Small intestine (tissue), 7 donors: Measurements from ENCODE around the gene TNFRSF18. TPM values are rescaled to one million over a fixed set of nuclear protein-coding genes. Genes with fewer than 3 reads are reported as not detected.

ENCODE experiments used
- DNase-seq, 2 donors: peaks; one replicate each; pipeline versions ENCODE4 v3.0.0 to v3.0.0-alpha.2; 2013
- FAIRE-seq: peaks from 2 replicates; lab custom pipeline; 2012; peaks lifted over from hg19 to GRCh38; lab: Jason Lieb, UNC
- H3K27ac ChIP-seq, 3 donors: one replicate each; pipeline ENCODE4 v1.5.1; 2013; ENCODE audit warnings: low read length in 2 of 3, mild to moderate bottlenecking in 2 of 3, control low read depth in 1 of 3, inconsistent platforms in 1 of 3, low read depth in 1 of 3, moderate library complexity in 1 of 3
- H3K27me3 ChIP-seq, 3 donors: one replicate each; pipeline ENCODE4 v1.6.1; 2013; ENCODE audit warnings: low read length in 3 of 3, inconsistent platforms in 1 of 3; ENCODE audit not compliant: control insufficient read depth in 3 of 3, insufficient read depth in 3 of 3
- H3K36me3 ChIP-seq, 3 donors: one replicate each; pipeline ENCODE4 v1.6.1; 2013; ENCODE audit warnings: low read length in 3 of 3, inconsistent platforms in 1 of 3, low read depth in 1 of 3, mild to moderate bottlenecking in 1 of 3, moderate library complexity in 1 of 3; ENCODE audit not compliant: control insufficient read depth in 3 of 3, insufficient read depth in 2 of 3
- H3K4me1 ChIP-seq, 3 donors: one replicate each; pipeline ENCODE4 v1.6.1; 2013; ENCODE audit warnings: low read length in 2 of 3, inconsistent platforms in 1 of 3, low read depth in 1 of 3, mild to moderate bottlenecking in 1 of 3, moderate library complexity in 1 of 3; ENCODE audit not compliant: control insufficient read depth in 3 of 3, insufficient read depth in 2 of 3
- H3K4me3 ChIP-seq, 3 donors: one replicate each; pipeline ENCODE4 v1.5.1; 2013; ENCODE audit warnings: low read length in 3 of 3, control low read depth in 1 of 3, inconsistent platforms in 1 of 3, low read depth in 1 of 3, mild to moderate bottlenecking in 1 of 3, moderate library complexity in 1 of 3
- H3K9me3 ChIP-seq, 2 donors: one replicate each; pipeline ENCODE4 v1.6.1; 2013; ENCODE audit warnings: low read depth in 1 of 2, low read length in 1 of 2; ENCODE audit not compliant: control insufficient read depth in 2 of 2, insufficient read depth in 1 of 2
- WGBS, 3 donors: extraction: QIAGEN DNeasy Blood & Tissue Kit; methylation state at CpG; one replicate each; pipeline ENCODE4 v1.1.7; 2013; 5-methylcytosine and 5-hydroxymethylcytosine counted together
- polyA plus RNA-seq, 4 donors: library from polyadenylated mRNA; stranded (reverse) in 3 of 4; unstranded in 1 of 4; fragments of 200-250 nt in 3 of 4; fragments of 120-200 nt in 1 of 4; gene quantifications; one replicate each; pipeline versions ENCODE4 v1.2.1 to v1.2.3, GENCODE V29; 2013
- donor health status: healthy with polysubstance abuse.
- donor health status: control.
- donor health status: control.
- donor health status: Bipolar disorder and iron deficiency.
- donor health status: healthy.

Gene TNFRSF18
- polyA plus RNA-seq, 4 donors, result 0.47 to 5.9 (median 1.8) TPM; not detected in 1

- Histone ChIP-seq H3K9me3 (no peaks in the 10 kb centered on the region), H3K27ac (peak within 1 kb of the TSS in 1 of 3 donors; percentile 49), H3K4me1 (no peaks in the 10 kb centered on the region), H3K4me3 (no peak within 1 kb of the TSS), H3K36me3 (peaks cover 6 to 33% (median 8%) of the 10 kb centered on the region in 3 donors), H3K27me3 (peaks cover 0 to 5% (median 0%) of the 10 kb centered on the region in 3 donors)
- FAIRE-seq, result no peak
- no peak for DNase-seq
- WGBS, 3 donors, result 34 to 46% (median 34%) methylated on average over 51 to 56 of the region's 56 CpGs
Observed at GRCh38 chr1:1213345-1214265, 7.2 kb upstream of the TNFRSF18 start, which contains the start of gene TNFRSF4. Gene TNFRSF4 (minus strand): TSS chr1:1214153. CDS start chr1:1214127, 26 bp downstream.

DNA sequence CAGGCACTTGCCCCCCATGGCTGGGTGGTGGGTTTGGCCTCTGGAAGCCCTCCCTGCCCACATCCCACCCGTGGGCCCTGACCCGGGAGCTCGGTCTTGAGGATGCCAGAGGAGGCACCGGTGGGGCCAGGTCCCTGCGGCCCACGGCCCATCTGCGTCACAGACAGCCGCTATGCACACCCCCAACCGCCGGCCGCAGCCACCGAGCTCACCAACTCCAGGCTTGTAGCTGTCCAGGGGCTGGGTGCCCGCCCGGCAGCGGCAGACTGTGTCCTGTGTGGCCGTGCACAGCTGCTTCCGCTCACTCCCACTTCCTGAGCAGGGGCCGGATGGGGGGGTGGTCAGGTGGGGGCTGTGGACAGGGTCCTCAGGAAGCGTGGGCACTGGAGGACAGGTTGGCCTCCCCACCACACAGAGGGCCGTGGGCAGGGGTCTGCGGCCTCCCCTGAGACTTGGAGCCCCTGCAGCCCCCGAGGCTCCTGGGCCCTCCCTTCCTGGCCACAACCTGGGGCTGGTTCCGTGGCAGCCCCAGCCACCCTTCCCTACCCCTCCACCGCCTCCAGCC lies 6.5 kb upstream of the TNFRSF18 start:
- H3K4me1 ChIP-seq, result no peaks in the 10 kb centered on the region
- no peak for FAIRE-seq
- DNase-seq, result no peak
- H3K36me3 ChIP-seq, result peaks cover 3 to 26% (median 6%) of the 10 kb centered on the region in 3 donors
- peaks cover 0 to 5% (median 4%) of the 10 kb centered on the region in 3 donors for H3K27me3 ChIP-seq
- 49 to 54% (median 50%) methylated on average over 17 to 24 of the region's 24 CpGs for WGBS, 3 donors
- H3K9me3 ChIP-seq, result no peaks in the 10 kb centered on the region
- H3K27ac ChIP-seq, result peak overlapping the region in 1 of 3 donors; percentile 53
- no peak overlapping the region for H3K4me3 ChIP-seq

DNA sequence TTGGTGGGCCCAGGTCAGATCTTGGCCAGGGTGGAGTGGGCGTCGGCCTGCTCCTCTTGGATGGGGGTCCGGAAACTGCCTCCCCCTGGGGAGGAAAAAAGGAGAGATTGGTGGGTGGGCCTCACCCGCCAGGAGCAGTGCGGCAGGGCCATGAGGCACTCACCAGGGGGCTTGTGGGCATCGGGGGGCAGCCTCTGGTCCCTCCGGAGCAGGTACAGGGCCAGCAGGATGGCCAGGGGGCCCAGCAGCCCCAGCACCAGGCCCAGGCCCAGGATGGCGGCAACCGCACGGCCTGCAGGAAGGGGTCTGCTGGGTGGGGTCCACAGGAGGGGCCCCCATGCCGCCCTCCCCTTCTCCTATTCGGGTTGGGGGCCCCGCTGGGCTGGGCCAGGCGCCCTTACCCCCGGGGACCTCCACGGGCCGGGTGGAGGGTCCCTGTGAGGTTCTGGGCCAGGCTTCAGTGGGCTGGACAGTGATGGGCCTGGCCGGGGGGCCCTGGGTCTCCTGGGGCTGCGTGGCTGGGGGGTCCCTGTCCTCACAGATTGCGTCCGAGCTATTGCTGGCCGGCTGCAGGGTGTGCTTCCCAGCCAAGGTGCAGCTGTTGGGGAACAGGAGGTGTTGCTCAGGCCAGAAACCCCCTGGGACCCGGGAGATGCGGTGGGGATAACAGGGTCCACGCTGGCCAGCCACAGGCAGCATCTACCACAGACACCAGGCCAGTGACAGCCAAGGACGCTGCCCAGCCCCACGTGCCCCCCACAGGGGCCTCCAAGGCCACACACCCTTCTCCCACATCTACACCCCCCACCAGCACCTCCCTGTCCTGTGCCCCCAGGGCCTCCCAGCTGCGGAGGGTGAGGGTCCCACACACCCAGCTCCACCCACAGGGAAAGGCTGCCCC lies 5.4 kb upstream of the TNFRSF18 start:
- Histone ChIP-seq H3K9me3 (no peaks in the 10 kb centered on the region), H3K27ac (no peak overlapping the region), H3K36me3 (peaks cover under 1 to 17% (median 3%) of the 10 kb centered on the region in 3 donors), H3K27me3 (peaks cover 0 to 15% (median 5%) of the 10 kb centered on the region in 3 donors), H3K4me1 (peaks cover 0 to 2% (median 0%) of the 10 kb centered on the region in 3 donors), H3K4me3 (no peak overlapping the region)
- DNase-seq (no peak), FAIRE-seq (no peak)
- WGBS, 3 donors, result 85 to 86% (median 86%) methylated on average over 21 to 28 of the region's 28 CpGs

- H3K36me3 ChIP-seq, result peaks cover 0 to 8% (median 0%) of the 10 kb centered on the region in 3 donors
- no peaks in the 10 kb centered on the region for H3K9me3 ChIP-seq
- peaks cover 0 to 6% (median 2%) of the 10 kb centered on the region in 3 donors for H3K4me1 ChIP-seq
- DNase-seq (no peak), FAIRE-seq (no peak)
- no peak overlapping the region for H3K4me3 ChIP-seq
- H3K27ac ChIP-seq, result no peak overlapping the region
- 84 to 92% (median 86%) methylated on average over 30 to 31 of the region's 31 CpGs for WGBS, 3 donors
- peaks cover 0 to 24% (median 5%) of the 10 kb centered on the region in 3 donors for H3K27me3 ChIP-seq
Observed at GRCh38 chr1:1210726-1211540, 4.5 kb upstream of the TNFRSF18 start.

DNA sequence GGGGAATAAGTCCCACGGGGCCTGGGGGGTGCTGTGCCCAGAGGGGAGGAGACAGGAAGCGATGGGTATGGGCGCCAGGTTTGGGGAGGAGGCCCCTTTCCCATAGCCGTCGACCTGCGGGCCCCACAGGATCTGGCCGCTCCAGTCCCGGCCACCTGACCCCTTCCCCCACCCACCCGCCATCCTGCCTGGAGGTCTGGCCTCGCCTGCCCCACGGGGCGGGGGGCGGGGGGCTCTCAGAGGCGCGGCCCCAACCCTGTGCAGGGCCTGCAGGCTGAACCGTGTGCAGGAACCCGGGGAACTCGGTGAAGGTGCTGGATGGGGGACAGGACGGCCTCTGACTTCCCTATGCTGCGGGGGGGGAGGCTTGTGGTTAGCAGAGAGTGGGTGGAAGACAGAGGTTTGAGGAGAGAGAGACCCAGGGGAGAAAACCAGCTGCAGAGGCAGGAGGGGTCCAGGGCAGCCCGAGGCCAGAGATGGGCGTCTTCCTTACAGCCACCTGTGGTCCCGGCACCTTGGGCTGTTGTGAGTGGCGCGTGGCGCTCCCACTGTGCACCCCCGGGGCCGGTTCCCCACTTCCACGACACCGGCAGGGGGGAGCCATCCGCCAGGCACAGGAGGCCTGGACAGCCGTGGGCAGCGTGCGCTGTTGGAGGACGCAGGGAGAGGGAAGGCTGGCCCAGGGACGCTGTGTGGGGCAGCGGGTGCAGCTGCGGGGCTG lies 2.5 kb upstream of the TNFRSF18 start:
- 37 to 49% (median 38%) methylated on average over 33 to 38 of the region's 38 CpGs for WGBS, 3 donors
- H3K4me3 ChIP-seq, result peak overlapping the region in 1 of 3 donors; percentile 15
- no peak for DNase-seq

DNA sequence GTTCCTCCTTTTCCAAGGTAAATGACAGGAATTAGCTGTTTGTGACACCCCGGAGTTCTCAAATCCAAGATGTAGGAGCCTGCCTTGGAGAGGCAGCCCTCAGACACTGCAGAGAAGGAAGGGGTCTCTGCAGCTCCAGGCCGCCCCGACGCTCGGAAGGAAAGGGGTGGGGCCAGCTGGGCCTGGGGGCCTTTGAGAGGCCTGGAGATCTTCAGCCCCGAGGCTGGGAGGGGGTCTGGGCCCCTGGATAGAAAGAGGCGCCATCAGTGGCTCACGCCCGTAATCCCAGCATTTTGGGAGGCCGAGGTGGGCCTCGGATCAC lies 1.1 kb upstream of the TNFRSF18 start:
- DNase-seq (no peak), FAIRE-seq (no peak)
- Histone ChIP-seq H3K27me3 (peaks cover 0 to 49% (median 14%) of the 10 kb centered on the region in 3 donors), H3K4me1 (peaks cover 0 to 6% (median 5%) of the 10 kb centered on the region in 3 donors), H3K9me3 (no peaks in the 10 kb centered on the region), H3K36me3 (no peaks in the 10 kb centered on the region), H3K4me3 (no peak overlapping the region), H3K27ac (no peak overlapping the region)
- WGBS, 3 donors, result 48 to 66% (median 56%) methylated on average over 11 of the region's 11 CpGs

More for the DNA sequence above, 2.5 kb upstream of the TNFRSF18 start:
- no peak for FAIRE-seq
- Histone ChIP-seq H3K27ac (peak overlapping the region in 1 of 3 donors; percentile 82), H3K4me1 (peaks cover 0 to 6% (median 5%) of the 10 kb centered on the region in 3 donors), H3K9me3 (no peaks in the 10 kb centered on the region), H3K36me3 (no peaks in the 10 kb centered on the region), H3K27me3 (peaks cover 0 to 38% (median 10%) of the 10 kb centered on the region in 3 donors)

DNA sequence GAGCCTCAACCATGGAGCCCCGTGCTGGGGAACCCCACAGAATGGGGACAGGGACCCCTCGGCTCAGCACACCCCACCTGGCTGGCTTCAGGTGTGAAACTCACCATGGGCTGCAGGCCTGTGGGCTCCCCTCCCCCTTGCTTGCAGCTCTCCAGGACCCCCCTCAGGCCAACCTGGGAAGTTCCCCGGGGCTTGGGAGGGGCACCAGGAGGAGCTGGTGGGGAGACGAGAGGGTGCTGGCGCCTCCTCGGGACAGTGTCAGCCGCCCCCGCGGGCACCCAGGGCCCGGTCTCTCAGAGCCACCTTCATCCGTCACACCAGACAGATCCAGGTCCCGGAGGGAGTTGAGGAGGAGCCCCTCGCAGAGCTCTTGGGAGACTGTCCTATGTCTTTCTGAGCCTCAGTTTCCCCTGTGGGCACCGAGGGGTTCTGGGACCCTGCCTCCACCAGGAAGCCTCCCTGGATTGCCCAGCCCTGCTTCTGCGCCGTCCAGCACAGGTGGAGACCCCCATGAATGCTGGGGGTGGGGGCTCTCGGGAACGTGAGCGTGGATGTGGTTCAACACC lies 657 bp upstream of the TNFRSF18 start:
- Histone ChIP-seq H3K27me3 (peaks cover 0 to 49% (median 14%) of the 10 kb centered on the region in 3 donors), H3K4me3 (no peak overlapping the region), H3K27ac (no peak overlapping the region), H3K36me3 (no peaks in the 10 kb centered on the region), H3K9me3 (no peaks in the 10 kb centered on the region), H3K4me1 (peaks cover 0 to 6% (median 5%) of the 10 kb centered on the region in 3 donors)
- WGBS, 3 donors, result 41 to 54% (median 44%) methylated on average over 18 to 19 of the region's 19 CpGs
- FAIRE-seq (no peak), DNase-seq (no peak)
